HG03280 (cell line): ENCODE data around the gene LIMS2.

Experiments
- ATAC-seq: cut with Tn5 transposase; IDR thresholded peaks from one replicate; pipeline ENCODE4 v1.9.1; 2021; ENCODE audit warnings: mild to moderate bottlenecking, moderate library complexity; ENCODE audit not compliant: unreplicated experiment

Gene LIMS2

DNA sequence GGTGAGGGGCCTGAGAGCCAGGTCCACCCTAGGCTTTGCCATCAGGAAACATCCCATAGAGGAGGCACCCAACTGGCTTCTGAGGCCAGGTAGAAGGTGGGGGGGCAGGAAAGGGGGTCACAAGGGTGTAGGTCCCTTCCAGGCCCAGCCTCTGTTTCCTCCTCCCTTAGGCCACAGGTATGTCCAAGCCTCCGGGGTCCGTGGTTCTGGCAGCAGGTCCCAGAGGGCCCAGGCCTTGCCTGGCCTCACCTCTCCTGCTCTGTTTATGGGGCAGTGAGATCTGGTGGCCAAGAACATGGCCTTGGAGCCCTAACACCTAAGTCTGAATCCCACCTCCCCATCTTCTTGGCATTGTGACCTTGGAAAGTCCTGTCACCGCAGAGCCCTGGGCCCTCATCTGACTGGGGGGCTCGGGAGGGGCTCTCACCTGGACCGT, 51.0 kb downstream of the LIMS2 start:
- ATAC-seq = no peak

DNA sequence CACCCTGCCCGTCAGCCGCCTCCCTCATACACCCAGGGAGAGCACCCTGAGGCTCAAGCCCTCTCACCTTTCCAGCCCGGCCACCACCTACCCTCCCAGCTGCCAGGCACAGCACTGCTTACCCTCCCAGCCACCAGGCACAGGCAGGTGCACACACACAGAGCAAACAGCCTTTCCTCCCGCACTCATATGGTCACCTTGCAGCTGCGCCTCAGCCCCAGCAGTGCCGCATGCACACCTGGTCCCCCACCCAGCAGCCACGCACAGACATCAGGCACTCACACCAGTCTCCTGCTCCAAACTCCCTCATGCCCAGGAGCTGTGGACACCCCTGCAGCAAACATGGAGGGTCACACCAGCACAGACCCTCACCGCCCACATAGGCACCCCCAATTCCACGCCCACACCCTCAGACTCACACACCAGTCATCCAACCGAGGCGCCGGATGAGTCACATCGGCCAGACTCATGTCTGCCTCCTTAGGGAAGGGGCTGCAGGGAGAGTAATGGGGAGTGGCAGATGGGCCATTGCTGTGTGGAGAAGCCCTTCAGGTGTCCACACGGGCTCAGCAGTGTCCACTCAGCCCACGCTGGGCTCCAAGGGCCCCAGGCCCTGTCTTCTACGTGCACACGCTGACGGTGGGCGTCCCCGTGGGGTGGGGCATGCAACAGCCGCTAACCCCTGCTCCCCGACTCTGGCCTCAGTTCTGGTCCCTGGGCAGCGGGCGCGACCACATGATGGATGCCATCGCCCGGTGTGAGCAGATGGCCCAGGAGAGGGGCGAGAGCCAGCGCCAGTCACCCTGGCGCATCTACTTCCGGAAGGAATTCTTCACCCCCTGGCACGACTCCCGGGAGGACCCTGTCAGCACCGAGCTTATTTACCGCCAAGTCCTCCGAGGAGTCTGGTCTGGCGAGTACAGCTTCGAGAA, 51.7 kb downstream of the LIMS2 start:
- ATAC-seq = no peak

DNA sequence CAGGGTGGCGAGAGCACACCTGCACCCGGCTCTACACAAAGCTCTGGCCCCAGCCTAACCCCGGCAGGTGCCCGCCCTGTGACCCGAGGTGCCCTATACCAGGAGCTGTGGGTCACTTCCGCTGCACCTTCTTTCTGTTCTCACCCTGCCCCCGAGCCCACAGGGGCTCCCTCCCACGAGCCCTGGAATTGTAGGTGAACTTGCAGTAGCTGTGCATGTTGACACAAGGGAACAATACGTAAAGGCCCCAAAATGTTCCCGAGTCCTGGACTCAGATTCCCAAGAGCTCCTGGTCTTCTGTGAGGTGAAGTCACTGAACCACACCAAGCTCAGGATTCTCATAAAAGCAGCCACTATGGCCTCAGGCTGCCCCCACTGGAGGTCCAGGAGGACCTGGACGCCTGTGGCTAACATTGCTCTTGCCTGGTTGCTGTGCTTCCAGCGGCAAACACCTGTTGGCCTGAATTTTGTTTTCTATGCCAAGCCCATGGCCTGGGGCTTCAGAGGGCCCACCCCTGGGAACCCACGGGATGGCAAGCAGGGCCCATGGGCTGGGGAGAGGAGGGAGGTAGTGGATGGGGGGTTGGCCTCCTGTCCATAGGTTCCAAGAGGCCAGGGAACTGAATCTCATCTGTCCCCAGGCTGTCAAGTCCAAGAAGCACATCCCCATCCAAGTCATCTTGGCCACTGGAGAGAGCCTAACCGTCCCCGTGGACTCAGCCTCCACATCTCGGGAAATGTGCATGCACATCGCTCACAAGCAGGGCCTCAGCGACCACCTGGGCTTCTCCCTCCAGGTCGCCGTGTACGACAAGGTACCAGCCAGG, 52.6 kb downstream of the LIMS2 start:
- ATAC-seq = no peak

DNA sequence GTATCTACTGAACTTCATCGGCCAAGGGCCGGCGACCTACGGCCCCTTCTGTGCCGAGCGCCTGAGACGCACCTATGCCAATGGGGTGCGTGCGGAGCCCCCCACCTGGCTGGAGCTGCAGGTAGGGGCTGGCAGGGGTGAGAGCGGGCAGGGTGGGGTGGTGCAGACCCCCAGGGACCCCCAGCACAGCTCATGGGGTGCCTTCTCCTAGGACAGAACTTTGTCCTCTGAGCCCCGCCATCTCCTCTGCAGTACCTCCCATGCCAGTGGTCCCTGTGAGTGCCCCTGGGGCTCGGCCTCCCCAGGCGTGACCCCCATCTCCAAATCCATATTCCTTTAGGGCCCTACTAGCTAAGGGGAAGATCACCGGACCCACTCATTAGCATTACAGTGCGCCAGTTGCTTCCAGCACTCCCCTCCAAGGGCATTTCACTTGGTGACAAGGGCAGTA, 53.3 kb downstream of the LIMS2 start:
- no peak for ATAC-seq

DNA sequence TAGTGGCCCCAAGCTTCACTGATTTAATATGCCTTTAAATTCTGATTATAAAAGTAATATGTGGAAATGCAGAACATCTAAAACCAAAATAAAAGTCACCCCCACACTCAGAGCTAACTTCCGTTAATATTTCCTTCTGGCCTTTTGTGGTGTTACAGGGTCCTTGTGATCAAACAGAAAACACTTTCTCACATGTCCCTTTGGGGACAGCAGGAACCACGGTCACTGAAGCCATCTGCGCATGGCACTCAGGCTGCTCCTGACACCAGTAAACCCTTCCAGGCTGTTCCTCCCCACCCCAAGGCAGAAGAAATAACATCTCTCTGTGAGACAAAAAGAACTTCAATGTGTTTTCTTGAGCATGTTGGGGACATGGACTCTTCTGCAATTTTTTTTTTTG, 54.5 kb downstream of the LIMS2 start:
- no peak for ATAC-seq

DNA sequence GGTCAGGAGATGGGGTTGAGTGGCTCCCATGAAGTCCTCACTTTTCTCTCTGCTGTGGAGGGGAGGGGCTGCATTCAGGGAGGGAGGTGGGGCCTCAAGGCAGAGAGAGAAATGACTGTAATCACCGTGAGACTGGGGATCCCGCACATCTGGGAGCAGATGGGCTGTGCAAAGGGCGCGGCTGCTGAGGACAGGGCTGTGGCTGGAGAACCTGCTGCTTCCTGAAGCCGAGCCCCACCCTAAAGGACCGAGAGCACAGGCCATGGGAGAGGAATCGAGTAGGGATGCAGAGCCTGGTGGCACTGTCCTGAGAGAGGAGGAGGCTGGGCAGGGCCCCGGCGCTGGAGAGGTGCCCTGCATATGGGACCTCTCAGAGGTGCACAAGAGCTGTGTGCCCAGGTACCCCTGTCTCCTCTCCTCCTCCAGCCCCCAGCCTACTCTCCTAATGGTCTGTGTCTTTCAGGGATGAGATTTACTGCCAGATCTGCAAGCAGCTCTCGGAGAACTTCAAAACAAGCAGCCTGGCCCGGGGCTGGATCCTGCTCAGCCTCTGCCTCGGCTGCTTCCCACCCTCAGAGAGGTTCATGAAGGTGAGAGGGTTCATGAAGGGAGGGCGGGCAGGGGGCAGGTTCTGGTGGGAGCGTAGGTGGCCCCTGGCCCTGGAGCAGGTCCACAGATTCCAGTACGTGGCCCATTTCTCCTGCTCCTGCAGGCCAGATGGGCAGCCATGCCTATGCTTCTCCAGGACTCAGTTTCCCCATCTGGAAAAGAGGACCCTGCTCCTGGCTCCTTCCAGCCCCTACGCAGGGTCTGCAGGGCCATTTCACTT, 55.2 kb downstream of the LIMS2 start:
- no peak for ATAC-seq

DNA sequence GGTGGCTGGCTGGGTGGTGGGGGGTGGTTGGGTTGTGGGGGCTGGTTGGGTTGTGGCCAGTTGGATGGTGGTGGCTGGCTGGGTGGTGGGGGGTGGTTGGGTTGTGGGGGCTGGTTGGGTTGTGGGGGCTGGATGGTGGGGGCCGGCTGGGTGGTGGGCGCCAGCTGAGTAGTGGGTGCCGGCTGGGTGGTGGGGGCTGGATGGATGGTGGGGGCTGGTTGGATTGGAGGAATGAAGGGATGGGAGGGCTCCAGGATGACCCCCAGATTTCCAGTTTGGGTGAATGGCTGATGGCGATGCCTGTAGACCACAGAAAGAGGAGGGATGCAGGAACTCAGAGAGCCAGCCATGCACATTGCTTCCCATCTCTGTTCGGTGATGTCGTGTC, 56.1 kb downstream of the LIMS2 start:
- ATAC-seq = no peak

DNA sequence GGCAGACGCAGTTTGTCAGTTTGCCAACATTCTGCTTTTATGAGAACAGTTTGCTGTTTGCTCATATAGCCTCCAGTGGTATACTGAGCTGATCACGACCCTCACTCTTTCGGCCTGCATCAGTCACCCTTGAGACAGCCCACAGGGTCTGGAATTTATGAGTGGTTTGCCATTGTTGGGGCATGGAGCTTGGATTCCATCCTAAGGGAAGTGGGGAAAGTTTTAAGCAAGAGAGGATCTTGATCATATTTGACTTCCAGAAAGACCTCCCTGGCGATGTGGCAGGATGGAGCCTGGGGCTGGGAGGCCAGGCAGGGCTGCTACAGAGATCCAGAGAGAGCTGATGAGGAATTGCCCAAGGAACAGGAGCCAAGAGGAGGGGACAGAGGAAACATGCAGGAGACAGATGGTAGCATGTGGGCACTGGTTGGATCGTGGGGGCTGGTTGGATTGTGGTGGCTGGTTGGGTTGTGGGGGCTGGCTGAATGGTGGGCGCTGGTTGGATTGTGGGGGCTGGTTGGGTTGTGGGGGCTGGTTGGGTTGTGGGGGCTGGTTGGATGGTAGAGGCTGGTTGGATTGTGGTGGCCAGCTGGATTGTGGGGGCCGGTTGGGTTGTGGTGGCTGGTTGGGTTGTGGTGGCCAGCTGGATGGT, 56.7 kb downstream of the LIMS2 start:
- no peak for ATAC-seq

DNA sequence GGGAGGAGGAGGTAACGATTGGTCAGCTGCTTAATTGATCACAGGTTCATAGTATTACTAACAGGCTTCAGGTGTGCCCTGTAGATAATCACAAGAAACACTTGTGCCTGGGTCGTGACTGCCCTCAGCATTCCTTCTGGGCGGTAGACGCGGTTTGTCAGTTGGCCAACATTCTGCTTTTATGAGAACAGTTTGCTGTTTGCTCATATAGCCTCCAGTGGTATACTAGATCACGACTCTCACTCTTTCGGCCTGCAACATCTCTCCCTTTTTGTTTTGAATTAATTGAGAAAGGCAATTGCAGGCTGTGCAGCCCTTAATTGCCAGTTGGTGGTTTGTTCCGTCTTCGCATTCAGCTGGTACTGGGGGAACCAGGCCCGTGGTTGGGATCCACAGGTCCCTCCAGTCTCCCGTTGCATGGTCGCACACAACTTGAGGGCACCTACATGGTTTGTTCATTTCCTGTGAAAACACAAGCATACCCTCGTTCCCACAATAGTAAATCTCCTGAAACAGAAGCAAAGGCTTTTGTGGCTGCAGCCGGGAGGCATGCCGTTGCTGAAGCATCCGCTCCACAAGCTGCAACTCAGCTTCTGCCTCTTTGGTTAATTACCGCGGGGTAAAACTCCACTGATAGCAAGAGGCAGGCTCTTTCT, 59.7 kb downstream of the LIMS2 start:
- no peak for ATAC-seq

DNA sequence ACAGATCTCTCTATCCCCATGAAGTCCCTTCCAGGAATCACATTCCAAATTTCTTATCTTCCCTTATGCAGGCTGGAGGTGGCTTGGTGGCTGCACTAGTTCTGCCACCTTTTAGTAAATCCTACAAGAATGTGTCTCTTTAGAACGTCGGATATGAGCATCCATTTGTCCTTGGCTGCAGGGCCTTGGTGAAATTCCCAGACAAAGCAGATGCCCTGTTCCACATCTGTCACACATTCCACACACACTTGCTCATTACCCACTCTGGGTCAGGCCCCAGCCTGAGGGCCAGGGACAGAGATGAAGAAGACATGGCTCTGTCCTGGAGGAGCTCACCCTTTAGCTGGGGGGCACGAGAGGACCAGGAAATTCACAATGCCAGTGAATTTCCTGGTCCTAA, 60.6 kb downstream of the LIMS2 start:
- ATAC-seq = no peak

DNA sequence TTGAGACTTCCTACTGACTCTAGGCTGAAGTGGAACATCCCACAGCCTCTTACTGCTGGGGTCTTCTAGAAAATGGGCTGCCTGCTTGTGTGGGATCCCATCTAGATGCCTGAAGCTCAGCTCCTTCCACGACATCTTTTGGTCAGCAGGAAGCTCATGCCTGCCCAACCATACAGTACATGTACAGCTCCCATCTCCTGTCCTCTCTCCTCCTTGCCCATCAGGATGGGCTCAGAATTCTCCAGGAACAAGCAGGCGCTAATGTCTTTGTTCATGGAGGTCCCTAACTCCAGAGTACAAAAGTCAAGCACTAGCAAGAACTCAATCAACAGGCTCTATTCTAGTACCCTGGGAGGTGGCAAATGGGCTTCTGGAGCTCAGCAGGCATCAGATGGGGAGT, 61.1 kb downstream of the LIMS2 start:
- no peak for ATAC-seq

DNA sequence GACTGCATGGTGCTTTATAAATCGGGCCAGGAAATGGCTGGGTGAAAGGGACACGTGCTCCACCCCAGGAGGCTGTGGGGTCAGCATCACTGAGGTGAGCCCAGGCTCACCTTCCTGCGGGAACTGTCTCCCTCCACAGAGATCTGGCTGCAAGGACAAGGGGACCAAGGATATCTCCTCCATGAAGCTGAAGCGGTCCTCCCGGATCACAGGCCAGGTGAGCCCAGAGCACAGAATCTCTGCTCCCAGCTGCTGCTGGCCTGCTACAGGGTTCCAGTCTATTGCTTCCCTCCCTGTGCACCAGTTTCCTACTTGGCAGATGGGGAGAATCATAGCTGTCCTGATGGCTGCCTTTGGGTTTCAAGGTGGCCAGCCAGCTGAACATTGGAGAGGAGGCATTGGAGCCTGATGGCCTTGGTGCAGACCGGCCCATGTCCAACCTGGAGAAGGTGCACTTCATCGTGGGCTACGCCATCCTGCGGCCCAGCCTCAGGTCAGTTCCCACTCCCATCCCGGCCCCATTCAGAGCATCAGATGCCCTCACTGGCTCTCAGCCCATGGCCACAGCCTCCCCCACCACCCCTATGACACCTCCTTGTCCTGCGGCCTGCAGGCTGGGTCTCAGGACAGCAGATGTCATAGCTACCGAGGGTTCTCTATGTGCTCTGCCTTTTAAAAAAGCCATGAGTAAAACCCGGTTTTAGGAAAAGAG, 63.1 kb downstream of the LIMS2 start:
- no peak for ATAC-seq

DNA sequence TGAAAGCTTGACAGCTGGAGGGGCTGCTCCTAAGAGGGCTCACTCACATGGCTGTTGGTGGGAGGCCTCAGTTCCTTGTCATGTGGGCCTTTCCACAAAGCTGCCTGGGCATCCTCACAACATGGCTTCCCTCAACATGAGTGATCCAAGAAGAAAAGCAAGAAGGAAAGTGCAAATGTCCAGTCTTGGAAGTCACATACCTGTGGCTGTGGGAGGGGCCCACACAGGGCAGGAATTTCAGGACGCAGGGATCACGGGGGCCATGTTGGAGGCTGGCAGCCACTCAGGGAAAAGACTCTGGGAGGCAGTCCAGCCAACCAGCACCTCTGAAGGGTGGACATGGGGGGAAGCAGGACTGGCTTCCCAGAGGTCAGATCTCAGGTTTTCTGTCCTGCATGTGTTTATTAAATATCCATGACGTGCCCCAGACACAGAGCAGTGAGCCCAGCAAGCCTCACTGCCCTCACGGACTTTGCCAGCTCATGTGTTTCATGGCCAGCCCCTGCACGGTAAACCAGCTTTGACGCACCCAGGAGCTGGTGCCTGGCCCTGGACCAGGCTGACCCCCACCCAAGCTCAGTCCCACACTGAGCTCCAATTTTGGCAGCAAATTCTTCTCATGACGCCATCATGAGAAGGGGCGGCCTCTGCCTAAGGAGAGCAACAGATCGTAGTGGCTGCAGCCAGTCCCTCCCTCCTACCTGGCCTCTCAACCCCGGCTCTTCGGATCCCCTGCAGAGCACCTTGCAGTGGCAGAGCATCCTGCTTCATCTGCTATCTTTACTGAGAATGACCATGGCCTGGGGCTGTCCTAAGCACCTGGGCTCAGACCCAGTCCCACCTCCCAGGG, 64.0 kb downstream of the LIMS2 start:
- ATAC-seq = no peak

DNA sequence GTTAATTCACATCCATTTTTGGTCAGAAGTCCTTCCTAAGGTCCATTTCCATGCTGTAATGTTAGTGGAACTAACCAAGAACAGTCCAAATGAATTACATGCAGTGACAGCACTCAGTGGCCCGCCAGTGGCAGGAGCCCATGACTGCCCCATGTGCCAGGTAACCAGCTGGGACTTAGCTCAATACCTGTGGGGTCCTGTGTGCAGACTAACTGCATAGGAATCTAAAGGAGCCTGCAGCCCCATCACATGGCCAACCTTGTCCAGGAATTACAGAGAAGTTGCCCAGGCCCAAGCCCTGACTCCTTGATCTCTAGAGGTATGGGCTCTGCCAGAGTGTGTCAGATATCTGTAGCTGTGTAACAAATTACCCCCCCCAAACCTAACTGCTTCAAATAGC, 64.8 kb downstream of the LIMS2 start:
- ATAC-seq = no peak

DNA sequence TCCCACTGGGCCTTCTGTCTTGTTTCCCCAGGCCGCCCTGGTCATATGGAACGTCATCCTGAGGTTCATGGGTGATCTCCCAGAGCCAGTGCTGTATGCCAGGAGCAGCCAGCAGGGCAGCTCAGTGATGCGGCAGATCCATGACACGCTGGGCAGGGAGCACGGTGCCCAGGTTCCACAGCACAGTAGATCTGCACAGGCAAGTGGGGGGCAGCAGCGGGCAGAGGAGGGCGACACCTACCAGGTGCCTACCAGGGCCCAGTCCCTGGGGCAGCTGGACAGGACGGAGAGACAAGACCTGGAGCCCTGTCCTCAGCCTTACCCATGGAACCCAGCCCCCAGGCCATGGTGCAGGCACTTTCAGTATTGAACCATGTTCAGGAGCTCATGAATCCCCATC, 65.5 kb downstream of the LIMS2 start:
- ATAC-seq = no peak

DNA sequence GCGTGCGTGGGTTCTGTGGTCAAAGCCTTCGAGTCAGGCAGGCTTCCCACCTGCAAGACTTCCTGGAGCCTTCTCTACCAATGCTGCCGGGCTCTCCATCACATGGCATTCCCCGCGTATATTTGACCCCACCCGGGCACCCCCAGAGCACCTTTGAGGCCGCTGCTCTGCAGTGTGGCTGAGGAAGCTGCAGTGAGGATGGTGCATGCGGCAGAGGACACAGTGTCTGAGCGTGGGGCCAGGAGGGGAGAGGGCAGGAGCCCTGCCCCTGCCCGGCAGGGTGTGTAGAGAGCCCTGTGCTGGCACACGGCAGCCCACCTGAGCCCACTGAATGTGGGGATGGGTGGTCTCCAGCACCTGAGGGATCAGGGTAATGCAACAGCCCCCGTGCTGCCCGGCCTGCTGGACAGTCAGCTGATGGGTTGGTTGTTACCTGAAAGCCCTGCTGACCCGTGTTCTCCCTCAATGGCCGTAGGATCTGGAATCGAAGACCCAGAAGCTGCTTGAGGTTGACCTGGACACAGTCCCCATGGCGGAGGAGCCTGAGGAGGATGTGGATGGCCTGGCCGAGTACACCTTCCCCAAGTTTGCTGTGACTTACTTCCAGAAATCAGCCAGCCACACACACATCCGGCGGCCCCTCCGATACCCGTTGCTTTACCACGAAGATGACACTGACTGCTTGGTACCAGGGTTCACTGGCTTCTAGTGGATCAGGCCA, 66.1 kb downstream of the LIMS2 start:
- ATAC-seq = no peak

DNA sequence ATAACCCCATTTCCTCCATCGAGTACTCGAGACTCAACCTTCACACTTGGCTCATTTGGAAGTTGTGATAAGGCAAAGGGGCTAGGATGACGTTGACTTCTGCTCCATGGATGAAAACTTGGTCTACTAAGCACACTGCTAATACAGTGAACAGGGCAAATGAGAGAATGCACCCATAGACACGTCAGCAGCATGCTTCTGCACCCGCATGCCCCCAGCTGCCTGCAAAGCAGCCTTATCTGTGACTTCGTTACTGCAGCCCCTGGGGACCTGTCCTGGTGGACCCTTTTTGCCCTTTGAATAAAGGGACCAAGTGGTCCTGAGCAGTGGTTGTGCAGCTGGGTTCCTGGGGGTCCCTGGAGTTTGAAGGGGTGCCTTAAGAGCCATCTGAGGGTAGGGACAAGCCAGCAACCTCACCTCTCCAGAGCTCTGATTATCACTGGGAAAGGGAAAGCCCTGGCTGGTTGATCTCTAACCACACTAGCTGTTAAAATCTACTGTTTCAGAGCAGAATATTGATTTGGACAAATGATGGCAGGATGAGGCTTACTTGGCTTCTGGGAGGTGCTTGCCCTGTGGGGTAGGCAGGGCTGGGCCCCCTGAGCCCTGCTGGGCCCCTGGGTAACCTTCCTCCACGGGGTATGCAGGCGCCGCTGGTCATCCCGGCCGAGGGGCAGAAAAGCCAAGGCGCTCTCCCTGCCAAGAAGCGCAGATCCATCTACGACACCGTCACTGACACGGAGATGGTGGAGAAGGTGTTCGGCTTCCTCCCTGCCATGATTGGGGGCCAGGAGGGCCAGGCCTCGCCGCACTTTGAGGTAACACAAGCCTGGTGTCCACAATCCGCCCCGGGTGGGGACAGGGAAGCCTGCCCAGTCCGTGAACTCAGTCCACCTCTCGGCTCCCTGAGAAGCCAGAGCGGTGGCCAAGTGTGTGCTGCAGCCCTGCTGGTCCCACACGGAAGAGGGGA, 67.0 kb downstream of the LIMS2 start:
- no peak for ATAC-seq
